HG03520 (cell line): ENCODE measurements around the gene PALLD.

Experiments used
- ATAC-seq: cut with Tn5 transposase; IDR thresholded peaks from one replicate; pipeline ENCODE4 v1.9.1; 2021; ENCODE audit warnings: mild to moderate bottlenecking, moderate library complexity; ENCODE audit not compliant: unreplicated experiment

Gene PALLD

DNA sequence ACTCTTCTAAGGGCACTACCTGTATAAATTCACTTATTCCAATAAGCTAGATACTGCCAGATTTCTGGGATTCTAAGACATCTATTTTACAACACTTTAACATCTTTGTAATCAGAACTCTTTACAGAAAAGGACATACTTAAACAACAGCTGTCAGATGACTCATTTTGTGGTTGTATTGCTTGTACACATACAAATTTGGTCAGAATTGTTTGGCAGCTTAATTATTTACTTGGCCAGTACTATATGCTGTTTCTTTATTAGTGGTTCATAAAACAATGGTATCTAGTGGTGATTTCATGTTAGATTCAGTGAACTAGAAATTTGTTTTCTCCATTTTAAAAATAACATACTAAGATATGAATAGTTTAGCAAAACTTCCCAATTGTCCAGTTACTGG lies 27.2 kb downstream of the PALLD start:
- ATAC-seq = no peak

- ATAC-seq = no peak
Observed at GRCh38 chr4:168524897-168525296, 28.0 kb downstream of the PALLD start.

DNA sequence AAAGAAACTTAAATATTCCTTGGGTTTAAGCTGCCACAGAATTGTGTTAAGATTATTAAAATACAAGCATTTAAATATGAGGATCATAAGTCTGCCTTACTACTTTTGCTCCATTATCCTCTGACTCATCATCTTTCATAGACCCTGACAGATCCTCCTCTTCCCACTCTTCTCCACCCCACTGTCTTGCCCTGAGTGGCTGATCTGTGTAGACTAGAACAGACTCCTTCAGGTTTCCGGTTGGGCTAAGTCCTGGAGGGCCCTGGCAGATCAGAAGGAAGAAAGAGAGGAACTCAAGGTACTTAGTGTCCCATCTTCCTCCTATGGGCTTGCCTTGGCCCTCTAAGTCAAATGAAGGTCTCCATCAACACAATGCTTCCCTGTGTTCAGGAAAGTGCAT lies 30.7 kb downstream of the PALLD start:
- ATAC-seq = no peak

- no peak for ATAC-seq
Observed at GRCh38 chr4:168528131-168528949, 31.5 kb downstream of the PALLD start.

GRCh38 chr4:168529257-168529656 lies 32.4 kb downstream of the PALLD start:
- no peak for ATAC-seq

DNA sequence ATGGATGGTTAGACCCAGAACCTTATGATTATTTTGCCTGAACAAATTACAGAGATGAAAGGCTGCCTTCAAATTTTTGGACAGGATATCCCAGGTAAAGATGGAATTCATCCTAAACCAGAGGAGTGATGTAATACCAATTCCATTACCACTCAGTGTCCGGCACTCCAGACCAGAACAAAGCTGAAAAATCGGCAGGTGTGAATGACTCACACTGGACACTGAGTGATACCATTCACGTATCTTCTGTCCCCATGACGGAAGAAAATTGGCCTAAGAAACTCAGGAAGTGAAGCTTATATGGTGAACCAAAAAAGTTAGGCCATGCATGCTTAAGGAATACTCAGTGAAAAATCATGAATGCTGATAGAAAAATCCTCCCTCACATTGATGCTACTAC lies 34.5 kb downstream of the PALLD start:
- no peak for ATAC-seq

- ATAC-seq = no peak
Observed at GRCh38 chr4:168534535-168534934, 37.7 kb downstream of the PALLD start.

- ATAC-seq = no peak
Observed at GRCh38 chr4:168535689-168536088, 38.8 kb downstream of the PALLD start.

GRCh38 chr4:168536448-168536847 lies 39.6 kb downstream of the PALLD start:
- no peak for ATAC-seq

DNA sequence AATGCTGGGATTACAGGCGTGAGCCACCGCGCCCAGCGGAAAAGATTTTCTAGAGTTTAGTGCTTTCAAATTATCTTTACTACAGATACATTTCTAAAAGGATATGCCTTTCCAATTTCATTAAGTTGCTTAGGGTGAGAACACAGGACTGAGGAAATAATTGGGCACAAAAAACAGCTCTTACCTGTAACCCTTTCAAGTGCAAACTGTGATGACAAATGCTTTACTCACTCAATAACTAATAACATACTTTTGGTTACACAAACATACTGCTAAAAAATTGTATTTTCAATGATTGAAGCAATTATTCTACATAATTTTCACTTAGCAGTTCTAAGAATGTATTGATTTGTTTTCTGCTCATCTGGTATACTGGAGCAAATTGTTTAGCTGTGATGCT lies 40.2 kb downstream of the PALLD start:
- no peak for ATAC-seq

- no peak for ATAC-seq
Observed at GRCh38 chr4:168537571-168537970, 40.7 kb downstream of the PALLD start.

DNA sequence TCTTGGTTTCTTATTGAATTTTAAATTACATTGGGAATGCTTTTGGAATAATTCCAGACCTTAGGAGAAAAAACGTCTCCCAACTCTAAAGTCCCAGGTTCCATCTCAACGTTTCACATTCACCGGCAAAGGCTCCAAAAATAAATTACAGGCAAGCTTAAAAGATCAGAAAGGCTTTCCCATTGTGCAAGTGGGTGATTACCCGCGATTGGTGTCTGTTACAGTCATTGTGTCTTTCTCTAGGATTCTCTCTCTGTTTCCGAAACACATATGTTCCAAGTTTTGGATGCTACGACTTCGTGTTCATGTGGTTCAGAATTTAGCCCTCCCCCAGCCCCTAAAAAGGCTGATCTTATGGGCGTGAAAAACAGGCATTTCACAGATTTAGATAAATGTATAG lies 41.8 kb downstream of the PALLD start:
- ATAC-seq = no peak

DNA sequence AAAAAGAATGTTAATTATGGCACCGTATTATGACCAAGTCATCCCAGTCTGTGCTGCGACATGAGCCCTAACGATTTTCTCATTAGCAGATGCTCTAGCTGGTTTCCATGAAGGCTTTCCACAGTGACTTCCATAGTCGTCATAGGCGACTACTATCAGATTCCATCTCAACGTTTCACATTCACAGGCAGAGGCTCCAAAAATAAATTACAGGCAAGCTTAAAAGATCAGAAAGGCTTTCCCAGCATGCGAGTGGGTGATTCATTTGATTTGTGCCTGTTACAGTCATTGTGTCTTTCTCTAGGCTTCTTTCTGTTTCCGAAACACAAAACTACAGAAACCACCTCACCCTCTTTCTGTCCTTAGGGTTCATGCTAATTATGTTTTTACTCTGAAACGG lies 43.2 kb downstream of the PALLD start:
- no peak for ATAC-seq

DNA sequence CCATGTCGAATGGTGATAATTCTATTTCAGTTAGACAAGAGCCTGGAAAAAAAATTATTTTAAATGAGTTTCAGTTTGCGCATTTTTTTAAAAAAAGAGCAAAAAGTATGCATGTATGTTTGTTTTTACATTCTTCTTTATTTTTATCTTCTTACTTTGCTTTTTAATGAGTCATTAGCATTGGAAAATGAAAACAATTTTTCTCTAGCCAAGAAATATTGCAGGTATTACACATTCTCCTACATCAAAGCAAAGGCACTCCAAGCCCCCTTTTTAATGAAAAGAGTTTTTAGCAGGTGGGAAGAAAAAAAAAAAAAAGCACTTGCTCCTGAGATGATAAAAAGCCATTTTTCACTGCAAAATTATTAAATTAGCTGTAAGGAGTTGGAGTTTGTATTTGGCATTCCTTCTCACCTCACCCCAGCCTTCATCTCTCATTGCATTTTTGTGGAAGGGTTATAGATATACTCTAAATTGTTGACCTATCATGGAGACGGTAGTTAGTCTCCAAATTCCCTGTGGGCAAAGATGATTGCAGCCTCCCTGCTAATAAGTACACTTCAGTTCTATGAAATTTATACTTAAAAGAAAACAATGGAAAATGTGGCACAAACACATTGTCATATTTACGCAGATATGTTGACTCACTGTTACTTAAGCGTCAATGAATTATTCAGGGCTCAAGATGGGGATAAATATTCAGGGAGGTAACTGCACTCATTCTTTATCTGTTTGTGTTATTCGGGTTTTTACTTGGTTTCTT lies 43.8 kb downstream of the PALLD start:
- no peak for ATAC-seq

DNA sequence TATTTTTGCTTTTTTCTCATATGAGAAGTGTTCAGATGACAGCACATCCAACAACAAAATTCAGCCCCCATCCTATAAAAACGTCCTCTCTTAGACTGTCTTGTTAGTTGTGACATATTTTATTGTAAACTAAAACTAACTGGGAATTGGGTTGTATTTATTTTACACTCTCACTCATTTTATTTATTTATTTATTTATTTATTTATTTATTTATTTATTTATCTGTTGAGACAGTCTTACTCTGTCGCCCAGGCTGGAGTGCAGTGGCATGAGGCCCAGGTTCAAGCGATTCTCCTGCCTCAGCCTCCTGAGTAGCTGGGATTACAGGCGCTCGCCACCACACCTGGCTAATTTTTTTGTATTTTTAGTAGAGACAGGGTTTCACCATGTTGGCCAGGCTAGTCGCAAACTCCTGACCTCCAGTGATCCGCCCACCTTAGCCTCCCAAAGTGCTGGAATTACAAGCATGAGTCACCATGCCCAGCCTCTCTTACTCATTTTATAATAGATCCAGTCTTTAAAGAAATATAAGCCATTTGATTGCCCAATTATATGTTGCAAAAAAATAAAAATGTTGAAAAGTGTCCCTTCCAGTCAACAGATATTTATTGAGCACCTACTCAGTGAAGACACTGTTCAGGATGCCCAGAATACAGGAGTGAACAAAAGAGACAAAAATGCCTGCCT lies 44.6 kb downstream of the PALLD start:
- ATAC-seq = no peak

DNA sequence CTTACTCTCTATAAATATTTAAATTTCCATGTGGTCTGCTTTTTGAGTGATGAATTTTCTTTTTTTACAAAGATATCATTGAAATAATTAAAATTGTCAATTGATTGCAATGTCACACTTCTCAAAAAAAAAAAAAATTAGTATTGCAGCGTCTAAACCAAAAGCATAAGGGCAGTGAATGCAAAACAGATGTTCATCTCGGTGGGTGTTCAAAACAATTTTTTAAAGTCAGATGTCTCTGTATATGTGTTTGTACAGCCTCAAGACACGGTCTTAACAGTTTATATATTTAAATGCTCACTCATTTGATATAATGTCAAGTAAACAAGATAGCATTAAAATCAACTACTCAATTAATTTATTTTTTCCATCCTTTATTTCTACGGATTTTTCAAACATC lies 52.3 kb downstream of the PALLD start:
- ATAC-seq = no peak

DNA sequence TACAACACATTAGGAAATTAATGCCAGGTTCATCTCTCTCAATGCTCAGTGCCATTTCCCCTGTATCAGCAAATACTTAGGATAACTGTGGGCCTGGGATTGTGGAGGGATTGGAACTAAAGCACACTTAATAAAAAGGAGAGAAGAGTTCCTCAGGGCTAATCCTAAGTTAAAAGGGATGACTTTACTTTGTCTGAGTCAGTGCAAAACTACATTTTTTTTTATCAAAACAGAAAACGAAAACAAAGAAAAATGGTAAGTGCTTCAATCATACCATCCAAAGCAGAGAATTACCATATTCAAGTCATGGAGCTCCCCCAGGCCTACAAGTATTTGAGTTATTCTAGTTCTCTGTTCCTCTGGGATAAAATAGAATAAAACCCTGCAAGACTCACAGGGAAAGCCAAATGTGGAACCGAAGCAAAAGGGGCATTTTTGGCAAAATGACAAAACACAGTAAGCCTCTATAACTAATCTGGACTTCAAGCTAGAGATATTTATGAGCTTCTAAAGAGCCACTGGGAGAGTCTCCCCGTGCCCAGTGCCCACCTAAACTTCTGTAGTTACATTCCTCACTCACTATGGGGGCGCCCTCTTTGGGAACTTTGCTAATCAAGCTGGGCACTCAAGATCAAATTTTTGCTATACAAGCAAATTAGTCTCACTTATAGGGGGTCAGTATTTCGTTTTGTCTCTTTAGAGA lies 53.4 kb downstream of the PALLD start:
- ATAC-seq = no peak

DNA sequence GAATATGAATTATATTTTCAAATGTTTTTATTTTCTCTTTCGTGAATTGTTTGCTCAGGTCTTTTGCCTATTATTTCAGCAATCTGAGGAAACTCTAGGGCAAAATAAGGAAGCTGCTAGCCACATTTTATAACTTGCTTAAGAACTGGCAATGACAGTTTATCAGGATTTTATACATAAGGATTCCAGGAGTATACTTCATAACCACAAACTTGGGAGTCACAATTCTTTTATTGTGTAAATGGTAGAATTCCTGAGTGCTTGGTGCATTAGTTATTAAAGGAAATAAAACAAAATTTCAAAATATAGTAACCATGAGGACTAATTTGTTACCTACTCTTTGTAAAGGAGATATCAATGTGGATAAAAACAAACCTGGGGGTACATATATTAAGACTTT lies 54.4 kb downstream of the PALLD start:
- ATAC-seq = no peak

- no peak for ATAC-seq
Observed at GRCh38 chr4:168551945-168552695, 55.3 kb downstream of the PALLD start.

GRCh38 chr4:168553714-168554370 lies 57.0 kb downstream of the PALLD start:
- ATAC-seq = no peak
